ENCODE measurements around the gene COA5. TPM values are rescaled to one million over a fixed set of nuclear protein-coding genes. Genes with fewer than 3 reads are reported as not detected.

The COA5 gene
- total RNA-seq, 1 donor from 2014 or later: 110 TPM

GRCh38 chr2:98578231-98578630 lies 30.1 kb downstream of the COA5 start:
- H3K27me3 ChIP-seq: no peaks in the 10 kb centered on the region
- Mint-ChIP-seq H3K4me1 (no peaks in the 10 kb centered on the region), H3K4me3 (no peak overlapping the region), H3K27me3 (ENCODE audit: insufficient read depth, low read depth) (no peaks in the 10 kb centered on the region), H3K36me3 (peaks cover 16% of the 10 kb centered on the region), H3K9me3 (no peaks in the 10 kb centered on the region), H3K27ac (no peak overlapping the region)
- H3K4me2 ChIP-seq: no peak overlapping the region
- no peak for DNase-seq (ENCODE audit: low spot score)
- TF ChIP-seq EZH2phosphoT487 (IDR thresholded peaks at IDR 0.05) (no peak), CTCF (IDR thresholded peaks at IDR 0.05) (no peak), EZH2 (IDR thresholded peaks at IDR 0.05) (no peak)
- H3K4me1 ChIP-seq: no peaks in the 10 kb centered on the region
- H3K36me3 ChIP-seq: no peaks in the 10 kb centered on the region
- no peaks in the 10 kb centered on the region for H4K20me1 ChIP-seq (ENCODE audit: low read depth)
- no peaks in the 10 kb centered on the region for H3K9me3 ChIP-seq (ENCODE audit: low read depth)
- no peak overlapping the region for H2AFZ ChIP-seq (replicated peaks)
- H3F3A ChIP-seq (ENCODE audit: low read depth): no peaks in the 10 kb centered on the region
- H3K27ac ChIP-seq: no peak overlapping the region
- H3K9ac ChIP-seq: no peak overlapping the region
- H3K79me2 ChIP-seq (ENCODE audit: low read depth): no peaks in the 10 kb centered on the region
- H3K4me3 ChIP-seq: no peak overlapping the region

GRCh38 chr2:98577313-98577712 lies 31.0 kb downstream of the COA5 start:
- Histone ChIP-seq H3K27ac (no peak overlapping the region), H2AFZ (replicated peaks) (no peak overlapping the region), H3K27me3 (no peaks in the 10 kb centered on the region), H4K20me1 (ENCODE audit: low read depth) (no peaks in the 10 kb centered on the region), H3K4me3 (no peak overlapping the region), H3K4me1 (no peaks in the 10 kb centered on the region), H3K36me3 (no peaks in the 10 kb centered on the region), H3K79me2 (ENCODE audit: low read depth) (no peaks in the 10 kb centered on the region), H3K9me3 (ENCODE audit: low read depth) (no peaks in the 10 kb centered on the region), H3K4me2 (no peak overlapping the region), H3K9ac (no peak overlapping the region), H3F3A (ENCODE audit: low read depth) (no peaks in the 10 kb centered on the region)
- Mint-ChIP-seq H3K36me3 (peaks cover 15% of the 10 kb centered on the region), H3K27ac (no peak overlapping the region), H3K4me1 (no peaks in the 10 kb centered on the region), H3K27me3 (ENCODE audit: insufficient read depth, low read depth) (no peaks in the 10 kb centered on the region), H3K4me3 (no peak overlapping the region), H3K9me3 (no peaks in the 10 kb centered on the region)
- TF ChIP-seq EZH2phosphoT487 (IDR thresholded peaks at IDR 0.05) (no peak), EZH2 (IDR thresholded peaks at IDR 0.05) (no peak), CTCF (IDR thresholded peaks at IDR 0.05) (no peak)
- DNase-seq (ENCODE audit: low spot score): no peak

- H3K36me3 ChIP-seq: no peaks in the 10 kb centered on the region
- H3K79me2 ChIP-seq (ENCODE audit: low read depth): no peaks in the 10 kb centered on the region
- no peaks in the 10 kb centered on the region for H3K4me1 ChIP-seq
- Mint-ChIP-seq H3K4me1 (no peaks in the 10 kb centered on the region), H3K36me3 (peaks cover 15% of the 10 kb centered on the region), H3K4me3 (no peak overlapping the region), H3K9me3 (no peaks in the 10 kb centered on the region), H3K27me3 (ENCODE audit: insufficient read depth, low read depth) (no peaks in the 10 kb centered on the region), H3K27ac (no peak overlapping the region)
- H3K4me3 ChIP-seq: no peak overlapping the region
- no peak for DNase-seq (ENCODE audit: low spot score)
- H3K9ac ChIP-seq: no peak overlapping the region
- H3K9me3 ChIP-seq (ENCODE audit: low read depth): no peaks in the 10 kb centered on the region
- no peaks in the 10 kb centered on the region for H4K20me1 ChIP-seq (ENCODE audit: low read depth)
- H3K4me2 ChIP-seq: no peak overlapping the region
- no peaks in the 10 kb centered on the region for H3F3A ChIP-seq (ENCODE audit: low read depth)
- H3K27me3 ChIP-seq: no peaks in the 10 kb centered on the region
- no peak overlapping the region for H2AFZ ChIP-seq (replicated peaks)
- H3K27ac ChIP-seq: no peak overlapping the region
- no peak for TF ChIP-seq EZH2 (IDR thresholded peaks at IDR 0.05)
- TF ChIP-seq EZH2phosphoT487 (IDR thresholded peaks at IDR 0.05): no peak
- no peak for TF ChIP-seq CTCF (IDR thresholded peaks at IDR 0.05)
Observed at GRCh38 chr2:98576666-98577312, 31.5 kb downstream of the COA5 start.

All from neural progenitor cell (in vitro differentiated cells).